Bronchial epithelial cell (primary cell): ENCODE measurements around the gene NECAP2. TPM values are rescaled to one million over a fixed set of nuclear protein-coding genes. Genes with fewer than 3 reads are reported as not detected.
"Not testable (repeated sequence)": the region's sequence is repeated elsewhere in the genome, so short reads cannot be mapped to it uniquely, and the experiment has no call there.

Source experiments
- DNase-seq: peaks from one replicate; pipeline ENCODE4 v3.0.0-alpha.2; 2010; ENCODE audit warnings: low read depth
- FAIRE-seq: peaks from 2 replicates; lab custom pipeline; 2011; peaks lifted over from hg19 to GRCh38; lab: Jason Lieb, UNC
- H3K27me3 ChIP-seq: 2 replicates; pipeline ENCODE4 v1.5.1; 2011; ENCODE audit warnings: low read length; ENCODE audit not compliant: control insufficient read depth, insufficient read depth
- H3K36me3 ChIP-seq: 2 replicates; pipeline ENCODE4 v1.5.1; 2011; ENCODE audit warnings: low read length; ENCODE audit not compliant: control insufficient read depth, insufficient read depth
- H3K4me3 ChIP-seq: 2 replicates; pipeline ENCODE4 v1.5.1; 2011; ENCODE audit warnings: mild to moderate bottlenecking, low read depth, low read length, control low read depth
- CTCF ChIP-seq: IDR thresholded peaks from 2 replicates; pipeline ENCODE4 v1.5.1; 2011; ENCODE audit warnings: mild to moderate bottlenecking, moderate library complexity, low read length, control low read depth, inconsistent platforms; ENCODE audit not compliant: insufficient read depth, severe bottlenecking
- total RNA-seq: library from RNA; depleted of rRNA; stranded (reverse); fragments of >200 nt; gene quantifications from 2 replicates; pipeline ENCODE4 v1.2.1, GENCODE V29; 2014

Gene NECAP2
- total RNA-seq, 1 donor from 2014 or later, result 87.7 TPM

- TF ChIP-seq CTCF, result no peak
- DNase-seq, result no peak
These were observed 43.9 kb downstream of the NECAP2 start for GRCh38 chr1:16484501-16484835.

GRCh38 chr1:16484931-16485330 lies 44.4 kb downstream of the NECAP2 start:
- Histone ChIP-seq H3K36me3 (peaks cover 6% of the 10 kb centered on the region), H3K4me3 (no peak overlapping the region), H3K27me3 (no peaks in the 10 kb centered on the region)
- FAIRE-seq (no peak), DNase-seq (no peak)
- no peak for TF ChIP-seq CTCF

More at GRCh38 chr1:16484501-16484835, 43.9 kb downstream of the NECAP2 start:
- no peaks in the 10 kb centered on the region for H3K27me3 ChIP-seq
- peaks cover 4% of the 10 kb centered on the region for H3K36me3 ChIP-seq
- no peak for FAIRE-seq
- H3K4me3 ChIP-seq, result no peak overlapping the region

DNA sequence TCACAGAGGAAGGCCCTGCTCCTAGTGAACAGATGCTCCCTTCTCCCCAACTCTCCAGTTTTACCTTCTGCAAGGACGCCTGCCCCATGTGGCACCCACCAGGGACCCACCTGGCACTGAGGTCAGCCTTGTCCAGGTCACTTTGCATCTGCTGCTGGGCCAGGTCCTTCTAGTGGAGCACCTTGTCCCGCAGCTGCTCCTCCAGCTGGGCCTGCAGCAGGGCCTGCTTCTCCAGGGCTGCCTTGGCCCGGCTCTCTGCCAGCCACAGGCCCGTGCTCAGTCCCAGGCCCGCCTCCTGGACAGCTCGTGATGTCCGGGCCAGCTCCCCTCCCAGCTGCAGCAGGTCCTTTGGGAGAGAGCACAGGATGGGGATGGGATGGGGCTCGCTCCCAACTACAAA lies 45.8 kb downstream of the NECAP2 start:
- not testable (repeated sequence) for H3K4me3 ChIP-seq, H3K27me3 ChIP-seq, H3K36me3 ChIP-seq, DNase-seq, FAIRE-seq

DNA sequence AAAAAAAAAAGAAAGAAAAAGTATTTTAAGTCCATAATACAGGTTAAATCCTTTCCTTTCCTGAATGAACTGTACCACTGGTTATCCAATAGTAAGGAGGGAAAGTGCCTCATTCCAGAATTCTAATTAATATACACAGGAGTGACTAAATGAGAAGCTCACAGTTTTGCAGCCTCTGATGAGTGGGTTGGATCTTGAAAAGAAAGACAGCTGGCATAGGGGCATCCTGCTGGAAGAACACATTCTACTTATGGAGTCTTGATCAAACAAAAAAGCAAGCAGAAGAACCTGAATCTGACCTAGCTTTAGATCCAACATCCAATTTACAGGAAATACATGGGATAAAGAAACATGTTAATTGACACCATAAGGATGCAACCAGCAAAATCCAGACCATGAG lies 46.5 kb downstream of the NECAP2 start:
- H3K4me3 ChIP-seq, FAIRE-seq, H3K36me3 ChIP-seq, DNase-seq, H3K27me3 ChIP-seq: not testable (repeated sequence)

DNA sequence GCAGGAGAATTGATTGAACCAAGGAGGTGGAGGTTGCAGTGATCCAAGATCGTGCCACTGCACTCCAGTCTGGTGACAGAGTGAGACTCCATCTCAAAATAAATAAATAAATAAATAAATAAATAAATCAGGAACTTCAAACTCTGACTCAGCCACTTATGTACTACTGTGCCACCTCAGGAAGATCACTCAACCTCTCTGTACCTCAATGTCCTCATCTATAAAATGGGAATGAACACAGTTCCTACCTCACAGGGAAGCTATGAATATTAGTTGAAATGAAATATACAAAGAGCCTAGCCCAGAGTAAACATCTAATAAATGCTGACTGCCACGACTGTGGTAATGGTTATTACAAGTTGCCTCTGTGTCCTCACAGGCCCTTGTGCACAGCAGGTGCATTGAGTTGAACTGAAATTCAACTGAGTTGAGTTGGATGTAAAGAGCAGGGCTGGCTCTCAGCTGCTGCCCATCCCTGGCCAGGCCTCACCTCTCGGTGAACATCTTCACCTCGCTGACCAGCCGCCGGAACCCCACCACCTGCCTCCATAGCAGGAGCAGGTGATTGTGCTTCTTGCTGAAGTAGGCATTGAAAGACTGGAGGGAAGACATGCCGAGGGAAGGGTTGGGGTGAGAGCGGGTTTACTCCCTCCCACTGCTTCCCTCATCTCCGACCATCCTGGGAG lies 48.8 kb downstream of the NECAP2 start:
- not testable (repeated sequence) for DNase-seq, H3K4me3 ChIP-seq, H3K36me3 ChIP-seq, H3K27me3 ChIP-seq
- FAIRE-seq, result peak; percentile 93

DNA sequence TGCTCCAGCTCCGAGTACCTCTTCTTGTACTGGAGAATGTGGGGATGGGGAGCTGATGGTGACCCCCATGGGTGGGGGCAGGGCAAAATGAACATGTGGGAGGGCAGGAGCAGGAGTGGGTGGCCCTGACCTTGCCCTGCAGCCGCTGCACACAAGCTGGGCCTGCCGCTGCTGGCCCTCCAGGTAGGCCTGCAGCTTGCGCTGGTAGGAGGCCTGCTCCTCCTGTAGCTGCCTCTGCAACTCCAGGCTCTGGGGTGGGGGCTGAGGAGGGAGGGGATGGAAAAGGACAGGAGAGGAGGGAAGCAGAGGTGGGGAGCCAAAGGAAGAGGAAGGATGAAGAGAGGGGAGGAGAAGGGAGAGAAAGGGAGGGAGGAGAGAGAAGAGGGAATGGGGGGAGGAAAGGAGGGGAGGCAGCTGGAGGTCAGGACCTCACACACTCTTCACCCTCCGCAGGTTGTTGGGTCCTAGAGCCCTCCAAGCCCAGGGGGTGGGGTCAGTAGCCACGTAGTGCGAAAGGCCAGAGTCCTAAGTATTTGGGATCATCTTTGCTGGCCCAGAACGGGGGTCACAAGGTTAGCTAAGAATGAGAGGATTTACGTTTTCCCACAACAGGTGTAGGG lies 50.6 kb downstream of the NECAP2 start:
- TF ChIP-seq CTCF, result no peak
- peaks cover 2% of the 10 kb centered on the region for H3K36me3 ChIP-seq
- H3K27me3 ChIP-seq, result no peaks in the 10 kb centered on the region
- no peak overlapping the region for H3K4me3 ChIP-seq
- FAIRE-seq (no peak), DNase-seq (no peak)

DNA sequence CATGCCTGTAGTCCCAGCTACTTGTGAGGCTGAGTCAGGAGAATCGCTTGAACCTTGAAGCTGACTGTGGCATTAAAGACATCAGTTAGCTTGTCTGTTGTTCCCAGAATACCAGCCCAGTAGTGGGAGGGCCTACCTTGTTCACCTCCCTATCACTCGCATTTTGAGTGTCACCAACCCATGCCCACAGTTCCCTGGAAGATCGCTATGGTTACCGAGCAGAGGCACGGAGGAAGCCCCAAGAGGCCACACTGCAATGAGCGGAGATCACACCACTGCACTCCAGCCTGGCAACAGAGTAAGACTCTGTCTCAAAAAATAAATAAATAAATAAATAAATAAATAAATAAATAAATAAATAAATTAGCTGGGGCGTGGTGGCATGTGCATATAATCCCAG lies 52.4 kb downstream of the NECAP2 start:
- not testable (repeated sequence) for H3K36me3 ChIP-seq, H3K4me3 ChIP-seq, FAIRE-seq, H3K27me3 ChIP-seq
- peak; percentile 52 for DNase-seq

GRCh38 chr1:16493731-16494130 lies 53.2 kb downstream of the NECAP2 start:
- not testable (repeated sequence) for DNase-seq, H3K36me3 ChIP-seq, H3K27me3 ChIP-seq, FAIRE-seq, H3K4me3 ChIP-seq

DNA sequence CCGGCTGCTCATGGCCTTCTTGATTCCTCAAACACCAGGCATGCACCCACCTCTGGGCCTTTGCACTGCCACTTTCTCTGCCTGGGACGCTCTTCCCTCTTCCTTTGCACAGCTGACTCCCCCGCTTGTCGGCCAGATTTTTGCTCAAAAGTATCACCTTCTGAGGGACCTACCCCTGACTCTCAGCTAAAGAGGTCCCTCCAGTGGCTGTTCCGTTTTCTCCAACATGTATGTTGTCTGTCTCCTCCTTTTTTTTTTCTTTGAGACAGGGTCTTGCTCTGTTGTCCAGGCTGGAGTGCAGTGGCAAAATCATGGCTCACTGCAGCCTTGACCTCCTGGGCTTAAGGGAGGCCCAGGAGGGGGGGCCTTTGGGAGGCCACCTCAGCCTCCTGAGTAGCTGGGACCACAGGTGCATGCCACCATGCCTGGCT lies 57.0 kb downstream of the NECAP2 start:
- not testable (repeated sequence) for H3K27me3 ChIP-seq, H3K4me3 ChIP-seq, DNase-seq, H3K36me3 ChIP-seq, FAIRE-seq

GRCh38 chr1:16498047-16498446 lies 57.5 kb downstream of the NECAP2 start:
- peak overlapping the region; percentile 75 for H3K4me3 ChIP-seq
- not testable (repeated sequence) for FAIRE-seq, DNase-seq, H3K36me3 ChIP-seq, H3K27me3 ChIP-seq
